Measurements from ENCODE around the gene MED15.
A peak's percentile ranks its signal among the peaks of the same experiment; 100 is the strongest.

Gene MED15

GRCh38 chr22:20510811-20511577, 3.6 kb downstream of the MED15 start:
- no peak for DNase-seq

GRCh38 chr22:20511578-20512229, 4.3 kb downstream of the MED15 start:
- no peak for DNase-seq

DNA sequence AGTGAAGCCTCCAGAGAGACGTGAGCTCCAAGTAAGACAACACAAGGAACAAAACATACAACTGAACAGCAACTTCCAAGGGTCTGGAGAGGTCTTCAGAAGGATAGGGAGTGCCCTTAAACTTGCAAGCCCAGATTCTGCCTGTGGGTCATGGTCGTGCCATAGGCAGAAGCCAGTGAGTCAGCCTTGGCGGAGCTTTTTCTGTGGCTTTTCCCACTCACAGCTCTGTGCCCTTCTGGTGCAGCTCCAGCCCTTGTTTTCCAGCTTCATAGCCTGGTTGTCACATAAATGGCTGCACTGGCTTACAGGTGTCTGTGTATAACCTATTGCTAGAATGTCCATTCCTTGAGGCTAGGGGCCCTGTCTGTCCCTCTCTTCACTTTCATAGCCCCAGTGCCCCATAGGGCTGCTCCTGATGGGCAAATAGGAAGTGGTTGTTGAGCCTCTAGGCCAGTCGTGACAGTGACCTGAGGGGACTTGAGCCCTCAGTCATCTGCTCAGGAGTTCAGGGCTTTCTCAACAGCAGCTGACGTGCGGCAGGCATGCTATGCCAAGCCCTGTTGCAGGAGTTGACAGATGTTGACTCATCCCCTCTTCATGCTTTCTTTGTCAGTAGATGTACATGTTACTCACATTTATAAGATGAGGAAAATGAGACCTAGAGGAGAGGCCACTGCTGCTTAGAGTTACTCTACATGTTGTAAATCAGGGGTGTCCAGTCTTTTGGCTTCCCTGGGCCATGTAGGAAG, 7.4 kb downstream of the MED15 start:
- no peak for DNase-seq

- no peak for DNase-seq
Measured at GRCh38 chr22:20516399-20516798, 9.0 kb downstream of the MED15 start.

- no peak for DNase-seq
Measured at GRCh38 chr22:20517422-20517821, 10.0 kb downstream of the MED15 start.

DNA sequence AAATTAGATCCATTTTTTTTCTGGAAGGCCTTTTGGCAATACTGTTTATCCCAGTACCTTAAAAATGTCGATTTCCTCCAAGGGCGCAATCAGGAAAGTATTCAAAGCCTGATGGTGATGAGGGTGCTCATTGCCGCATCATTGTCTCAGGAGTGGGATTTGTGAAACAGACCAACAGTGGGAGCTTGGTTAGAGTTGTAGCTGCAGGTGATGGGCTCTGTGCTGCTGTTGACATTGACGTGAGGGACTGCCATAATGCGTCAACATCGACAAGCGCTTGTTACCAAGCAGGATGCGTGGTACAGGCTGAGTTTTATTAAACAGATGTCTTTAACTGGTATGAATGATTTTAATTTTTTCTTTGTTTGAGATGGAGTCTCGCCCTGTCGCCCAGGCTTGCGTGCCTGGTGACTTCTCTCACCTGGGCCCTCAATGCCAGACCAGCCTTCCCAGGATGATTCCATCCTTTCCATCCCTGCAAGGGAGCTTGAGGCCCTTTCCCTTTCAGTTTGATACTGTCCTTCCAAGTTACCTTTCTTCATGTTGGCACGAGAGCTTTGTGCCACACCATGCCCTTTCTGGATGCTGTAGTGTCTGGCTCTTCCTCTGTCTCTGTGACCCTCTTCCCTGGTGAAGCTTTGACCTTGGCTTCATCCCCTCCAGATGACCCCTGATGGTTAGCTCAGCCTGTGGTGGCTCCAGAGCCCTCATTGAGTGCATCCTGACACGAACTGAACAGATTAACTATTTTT, 10.6 kb downstream of the MED15 start:
- no peak for DNase-seq

GRCh38 chr22:20519558-20519957, 12.1 kb downstream of the MED15 start:
- DNase-seq, result no peak

DNA sequence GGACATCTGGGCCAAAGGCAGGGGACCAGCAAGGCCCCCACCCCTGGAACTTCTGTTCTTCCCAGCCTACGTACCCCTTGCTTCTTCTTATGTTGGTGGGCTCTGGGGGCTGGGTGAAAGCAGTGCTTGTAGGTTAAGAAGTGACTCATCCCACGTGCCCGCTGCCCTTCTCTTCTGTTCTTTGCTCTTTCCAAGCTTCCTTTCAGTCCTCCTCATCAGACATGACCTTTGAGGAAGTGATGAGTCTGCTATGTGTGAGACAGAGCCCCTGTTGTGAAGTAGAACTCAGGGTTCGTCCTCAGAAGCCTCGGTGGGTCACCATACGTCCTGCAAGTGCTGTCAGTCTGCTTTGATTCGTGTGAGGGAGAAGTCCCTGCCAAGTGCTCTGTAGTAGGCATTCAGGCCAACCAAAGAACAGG, 12.7 kb downstream of the MED15 start:
- DNase-seq, result no peak

DNA sequence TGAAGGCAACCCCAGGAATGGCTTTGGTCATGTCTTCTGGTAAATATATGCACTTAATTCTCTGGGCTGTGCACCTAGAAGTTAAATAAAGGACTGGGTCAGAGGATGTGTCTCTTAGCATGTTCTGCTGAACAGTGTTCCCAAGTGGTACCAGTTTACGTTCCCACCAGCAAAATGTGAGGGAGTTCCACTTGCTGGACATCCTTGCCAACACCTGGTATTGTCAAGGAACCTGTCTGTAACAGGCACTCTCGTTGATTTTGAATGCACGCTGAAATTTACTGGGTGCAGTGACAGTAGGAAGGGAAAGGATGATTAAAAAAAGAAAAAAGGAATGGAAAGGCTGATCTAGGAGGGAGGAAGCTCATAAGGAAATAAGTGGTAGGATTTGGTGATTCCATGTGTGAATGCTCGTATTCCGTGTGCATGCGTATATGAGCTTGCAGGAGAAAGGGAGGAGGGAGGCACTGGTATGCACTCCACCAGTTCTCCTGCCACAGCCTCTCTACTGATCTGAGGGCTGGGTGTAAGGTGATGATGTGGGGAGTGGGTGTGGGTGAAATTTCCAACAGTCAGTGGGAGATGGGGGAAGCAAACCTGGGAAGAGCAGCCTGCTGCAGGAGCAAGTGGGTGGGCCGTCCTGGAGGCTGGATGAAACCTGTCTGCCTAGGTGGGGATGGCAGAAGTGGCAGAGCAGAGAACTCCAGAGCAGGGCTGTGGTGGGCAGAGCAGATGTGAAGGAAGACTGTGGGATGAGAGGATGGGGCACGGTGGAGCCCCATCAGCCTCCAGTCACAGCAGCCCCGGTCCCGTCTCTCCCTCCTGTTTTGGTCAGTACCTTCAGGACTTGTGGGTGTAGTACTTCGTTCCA, 15.0 kb downstream of the MED15 start:
- DNase-seq, result no peak

GRCh38 chr22:20523086-20523983, 15.9 kb downstream of the MED15 start:
- peak in 1 of 2 donors; percentile 26 for DNase-seq

DNA sequence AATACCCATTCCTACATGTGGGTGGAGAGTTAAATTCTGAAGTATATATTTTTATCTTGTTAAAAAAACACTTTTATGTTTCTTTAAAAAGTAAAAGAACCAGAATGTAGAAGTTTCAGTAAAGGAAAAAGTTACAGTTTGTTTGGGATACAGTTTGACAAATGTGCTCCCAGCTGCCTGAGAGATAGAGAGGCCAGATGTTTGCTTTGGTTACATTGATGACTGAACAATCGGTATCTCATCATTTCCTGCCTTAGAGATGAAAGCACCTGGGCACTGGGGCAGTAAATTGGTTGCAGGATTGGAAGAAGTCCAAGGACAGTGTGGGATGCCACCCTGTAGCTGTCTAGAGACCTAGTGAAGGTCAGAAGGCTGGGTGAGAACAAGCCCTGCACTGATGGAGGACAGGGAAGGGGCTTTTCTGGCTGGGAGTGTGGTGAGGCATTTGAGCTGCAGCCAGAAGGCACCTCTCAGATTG, 16.6 kb downstream of the MED15 start:
- peak in 1 of 2 donors; percentile 42 for DNase-seq

GRCh38 chr22:20525048-20525447, 17.6 kb downstream of the MED15 start:
- no peak for DNase-seq

DNA sequence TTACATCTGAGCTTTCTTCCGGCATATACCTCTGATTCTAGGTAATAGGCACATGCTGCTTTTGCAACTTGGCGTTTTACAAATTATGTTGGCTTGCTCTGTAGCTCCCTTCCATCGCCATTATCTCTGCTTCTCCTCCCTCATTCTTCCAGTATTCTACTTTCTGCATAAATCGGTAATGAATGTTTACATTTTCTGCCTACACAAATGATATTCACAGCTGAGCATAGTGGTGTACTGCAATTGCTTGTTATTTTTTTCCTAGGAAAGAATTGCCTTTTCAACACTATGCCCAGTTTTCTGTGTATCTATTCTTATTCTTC, 18.9 kb downstream of the MED15 start:
- DNase-seq, result no peak

DNA sequence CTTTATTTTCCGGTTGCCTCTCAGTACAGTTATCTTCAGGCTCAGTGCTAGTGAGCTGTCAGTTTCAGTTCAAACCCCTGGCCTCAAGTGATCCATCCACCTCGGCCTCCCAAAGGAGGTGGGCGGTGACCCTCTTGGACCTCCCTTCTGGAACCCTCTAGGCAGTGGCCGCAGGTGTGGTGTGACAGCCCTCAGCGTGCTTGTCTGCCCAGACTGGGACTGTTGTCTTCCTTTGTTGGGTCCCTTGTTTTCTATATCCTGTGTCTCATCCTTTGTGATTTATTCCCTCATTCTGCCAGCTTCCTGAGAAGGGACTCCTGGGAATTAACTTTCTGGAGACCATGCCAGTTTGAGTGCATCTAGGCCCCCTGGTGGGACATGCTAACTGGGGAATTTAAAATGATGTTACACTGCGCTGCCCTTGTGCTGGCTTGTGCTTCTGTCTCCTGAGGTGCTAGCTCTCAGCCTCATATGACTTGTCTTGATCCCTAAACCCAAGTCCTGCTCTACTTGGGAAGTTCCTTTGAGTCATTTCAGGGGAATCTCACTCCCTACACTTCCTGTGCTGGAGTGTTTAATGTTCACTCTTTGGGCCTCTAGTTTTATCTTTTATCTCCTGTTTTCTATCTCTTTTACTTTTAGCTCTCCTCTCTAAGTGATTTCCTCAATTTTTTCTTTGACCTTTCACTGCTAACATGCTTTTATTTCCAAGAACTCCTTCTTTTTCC, 19.4 kb downstream of the MED15 start:
- DNase-seq, result no peak

DNA sequence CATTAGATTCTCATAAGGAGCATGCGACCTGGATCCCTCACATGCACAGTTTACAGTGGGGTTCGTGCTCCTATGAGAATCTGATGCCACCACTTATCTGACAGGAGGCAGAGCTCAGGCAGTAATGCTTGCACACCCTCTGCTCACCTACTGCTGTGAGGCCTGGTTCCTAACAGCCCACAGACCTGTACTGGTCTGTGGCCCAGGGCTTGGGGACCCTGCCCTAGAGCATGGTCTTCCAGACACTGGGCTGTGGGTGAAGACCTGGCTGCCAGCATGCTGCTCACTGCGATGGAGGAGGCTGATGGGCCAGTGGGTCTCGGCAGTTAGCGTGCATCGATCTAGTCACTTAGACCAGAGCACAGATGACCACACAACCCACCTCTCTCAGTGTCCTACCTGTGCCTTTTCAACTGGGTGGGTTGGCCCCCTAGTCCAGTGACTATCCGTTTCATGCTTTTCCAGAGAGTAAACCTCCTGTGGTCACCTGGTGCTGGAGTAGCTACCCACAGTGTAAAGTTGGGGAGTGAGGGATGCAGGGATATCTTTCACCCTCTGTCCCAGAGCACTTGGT, 21.1 kb downstream of the MED15 start:
- no peak for DNase-seq

DNA sequence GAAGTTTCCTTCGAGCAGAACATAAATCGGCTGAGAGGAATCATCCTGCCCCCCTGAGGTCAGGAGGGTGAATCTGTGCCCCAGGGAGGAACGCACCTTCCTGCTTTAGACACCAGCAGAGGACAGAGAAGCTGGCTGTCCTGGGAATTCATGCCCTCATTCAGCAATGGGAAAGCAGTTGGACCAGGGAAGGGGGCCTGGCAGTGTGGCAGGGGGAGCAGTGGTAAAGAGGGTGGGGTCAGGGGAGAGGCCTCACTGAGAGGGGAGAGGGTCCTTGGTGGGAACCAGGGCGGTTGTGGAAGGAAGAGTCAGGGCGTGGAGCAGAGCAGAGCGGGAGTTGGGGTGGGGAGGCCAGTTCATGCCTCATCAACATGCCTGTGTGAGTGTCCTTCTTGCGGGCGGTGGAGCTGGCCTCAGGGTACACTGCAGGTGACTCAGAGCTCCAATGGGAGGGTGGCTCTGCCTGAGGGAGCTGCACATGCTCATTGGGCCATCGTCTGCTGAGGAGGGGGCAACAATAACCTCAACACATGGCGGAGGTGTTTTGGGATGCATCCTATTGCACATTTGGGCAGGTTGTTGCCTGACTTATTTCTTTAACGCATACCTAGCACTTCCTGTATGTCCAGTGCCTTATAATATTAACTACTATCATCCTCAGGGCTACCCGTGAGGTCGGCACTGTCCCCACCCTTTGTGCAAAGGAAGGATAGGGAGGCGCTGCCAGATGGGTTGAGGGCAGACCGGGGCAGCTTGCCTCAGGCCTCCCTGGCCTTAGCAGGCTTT, 23.2 kb downstream of the MED15 start:
- no peak for DNase-seq

- no peak for DNase-seq
Measured at GRCh38 chr22:20531154-20531403, 23.7 kb downstream of the MED15 start.

DNA sequence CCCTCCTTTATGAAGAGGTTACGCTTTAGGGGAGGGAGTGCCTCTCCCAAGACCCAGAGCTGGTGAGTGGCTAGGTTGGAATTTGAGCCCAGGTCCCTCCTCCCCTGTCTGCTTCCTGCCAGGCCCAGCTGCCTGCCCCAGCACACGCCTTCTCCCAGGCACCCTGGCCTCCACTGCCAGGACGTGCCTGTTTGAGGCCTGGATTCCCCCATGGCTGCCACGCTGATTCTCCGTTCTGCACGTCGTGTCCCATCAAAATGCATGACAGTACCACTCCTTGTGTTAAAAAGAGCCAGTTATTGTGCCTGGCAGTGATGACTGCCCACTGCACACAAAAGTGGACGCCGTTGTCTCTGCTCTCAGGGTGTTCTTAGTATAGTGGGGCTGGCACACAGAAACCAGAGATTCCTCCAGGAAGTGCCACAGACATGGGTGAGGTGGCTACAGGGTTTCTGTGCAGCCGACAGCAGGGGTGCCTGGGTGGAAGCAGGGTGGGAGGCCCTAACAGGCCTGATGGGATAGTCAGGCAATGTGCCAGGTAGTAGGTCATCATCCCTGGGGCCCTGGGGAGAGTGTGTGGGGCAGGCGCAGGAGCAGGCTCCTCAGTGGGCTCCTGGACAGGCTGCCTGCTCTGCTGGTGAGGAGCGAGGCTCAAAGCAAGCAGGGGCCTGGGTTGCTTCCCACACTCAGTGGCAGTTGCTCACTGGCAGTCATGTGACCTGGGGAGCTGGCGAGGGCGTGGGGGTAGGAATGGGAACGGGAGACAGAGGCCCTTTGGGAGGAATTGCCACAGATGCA, 24.2 kb downstream of the MED15 start:
- DNase-seq, result no peak
